Gastroesophageal sphincter (tissue), 3 donors: ENCODE measurements around the gene PAPPA.

ENCODE experiments used
- CTCF ChIP-seq, 4 experiments: fragments of 200-600 bp in 2 of 4; fragments of 450-650 bp in 2 of 4; sonication (generic) in 1 of 4; IDR thresholded peaks; one replicate each; pipeline ENCODE4 v1.5.1; 2017 to 2019; ENCODE audit warnings: antibody characterized with exemption in 4 of 4, mild to moderate bottlenecking in 2 of 4, moderate library complexity in 2 of 4
- EP300 ChIP-seq: sonication (generic); formaldehyde crosslinking; IDR thresholded peaks from one replicate; pipeline ENCODE4 v1.6.1; 2017; ENCODE audit warnings: antibody characterized with exemption, mild to moderate bottlenecking
- POLR2A ChIP-seq, 2 donors: fragments of 450-650 bp; IDR thresholded peaks; one replicate each; pipeline ENCODE4 v1.6.1; 2017; ENCODE audit warnings: antibody characterized with exemption in 2 of 2, mild to moderate bottlenecking in 2 of 2, moderate library complexity in 1 of 2
- POLR2AphosphoS5 ChIP-seq: sonication (generic); formaldehyde crosslinking; IDR thresholded peaks from one replicate; pipeline ENCODE4 v1.6.1; 2017; ENCODE audit warnings: antibody characterized with exemption

GRCh38 chr9:116383936-116384335, 230.3 kb downstream of the PAPPA start:
- TF ChIP-seq CTCF (IDR thresholded peaks at IDR 0.05): no peak
- no peak for TF ChIP-seq POLR2A (IDR thresholded peaks at IDR 0.05)
- no peak for TF ChIP-seq POLR2AphosphoS5
- TF ChIP-seq EP300: no peak
